Mucosa of stomach (tissue), 1 donor: ENCODE data around the gene APBB1IP.

Experiments
- H3K27me3 ChIP-seq: one replicate; pipeline ENCODE4 v1.7.0; 2013; ENCODE audit warnings: mild to moderate bottlenecking, low read length; ENCODE audit not compliant: control insufficient read depth, insufficient read depth
- H3K36me3 ChIP-seq: one replicate; pipeline ENCODE4 v1.7.0; 2013; ENCODE audit warnings: low read length; ENCODE audit not compliant: control insufficient read depth, insufficient read depth
- H3K4me1 ChIP-seq: one replicate; pipeline ENCODE4 v1.7.0; 2013; ENCODE audit warnings: mild to moderate bottlenecking, low read length; ENCODE audit not compliant: control insufficient read depth, insufficient read depth
- H3K4me3 ChIP-seq: one replicate; pipeline ENCODE4 v1.7.0; 2013; ENCODE audit warnings: low read length
- H3K9ac ChIP-seq: one replicate; pipeline ENCODE4 v1.7.0; 2013; ENCODE audit warnings: mild to moderate bottlenecking, low read length, moderate library complexity
- H3K9me3 ChIP-seq: one replicate; pipeline ENCODE4 v1.7.0; 2013; ENCODE audit warnings: mild to moderate bottlenecking, low read length, moderate library complexity; ENCODE audit not compliant: control insufficient read depth
- donor health status: Pancreatic carcinoma.

Gene APBB1IP

GRCh38 chr10:26423722-26424121 lies 14.4 kb upstream of the APBB1IP start:
- H3K27me3 ChIP-seq = no peaks in the 10 kb centered on the region

GRCh38 chr10:26430641-26431163 lies 7.4 kb upstream of the APBB1IP start:
- H3K4me3 ChIP-seq = no peak overlapping the region
- no peaks in the 10 kb centered on the region for H3K36me3 ChIP-seq
- H3K9ac ChIP-seq = no peak overlapping the region
- no peaks in the 10 kb centered on the region for H3K4me1 ChIP-seq
- H3K9me3 ChIP-seq = no peaks in the 10 kb centered on the region
- H3K27me3 ChIP-seq = no peaks in the 10 kb centered on the region

More at GRCh38 chr10:26423722-26424121, 14.4 kb upstream of the APBB1IP start:
- Histone ChIP-seq H3K4me1 (no peaks in the 10 kb centered on the region), H3K9ac (no peak overlapping the region), H3K9me3 (no peaks in the 10 kb centered on the region), H3K4me3 (no peak overlapping the region), H3K36me3 (no peaks in the 10 kb centered on the region)

- Histone ChIP-seq H3K4me3 (no peak overlapping the region), H3K36me3 (no peaks in the 10 kb centered on the region), H3K9ac (no peak overlapping the region), H3K4me1 (no peaks in the 10 kb centered on the region), H3K9me3 (no peaks in the 10 kb centered on the region), H3K27me3 (no peaks in the 10 kb centered on the region)
Measured at GRCh38 chr10:26432938-26433337, 5.2 kb upstream of the APBB1IP start.

GRCh38 chr10:26435852-26436251 lies 2.3 kb upstream of the APBB1IP start:
- Histone ChIP-seq H3K36me3 (no peaks in the 10 kb centered on the region), H3K27me3 (no peaks in the 10 kb centered on the region), H3K4me1 (no peaks in the 10 kb centered on the region), H3K9ac (no peak overlapping the region), H3K4me3 (no peak overlapping the region), H3K9me3 (no peaks in the 10 kb centered on the region)

- Histone ChIP-seq H3K9me3 (no peaks in the 10 kb centered on the region), H3K9ac (no peak overlapping the region), H3K4me1 (no peaks in the 10 kb centered on the region), H3K4me3 (no peak overlapping the region), H3K27me3 (no peaks in the 10 kb centered on the region), H3K36me3 (no peaks in the 10 kb centered on the region)
Measured at GRCh38 chr10:26436848-26437247, 1.3 kb upstream of the APBB1IP start.

GRCh38 chr10:26438534-26439341 lies 597 bp downstream of the APBB1IP start:
- Histone ChIP-seq H3K9me3 (no peaks in the 10 kb centered on the region), H3K27me3 (no peaks in the 10 kb centered on the region), H3K9ac (peak overlapping the region; percentile 64), H3K4me1 (no peaks in the 10 kb centered on the region), H3K4me3 (no peak overlapping the region), H3K36me3 (no peaks in the 10 kb centered on the region)

- H3K4me1 ChIP-seq = no peaks in the 10 kb centered on the region
- no peaks in the 10 kb centered on the region for H3K9me3 ChIP-seq
- H3K27me3 ChIP-seq = no peaks in the 10 kb centered on the region
- H3K36me3 ChIP-seq = no peaks in the 10 kb centered on the region
- H3K9ac ChIP-seq = no peak overlapping the region
- H3K4me3 ChIP-seq = no peak overlapping the region
Measured at GRCh38 chr10:26439406-26440087, 1.4 kb downstream of the APBB1IP start.

GRCh38 chr10:26440088-26440470 lies 1.9 kb downstream of the APBB1IP start:
- Histone ChIP-seq H3K36me3 (no peaks in the 10 kb centered on the region), H3K9ac (no peak overlapping the region), H3K4me3 (no peak overlapping the region), H3K4me1 (no peaks in the 10 kb centered on the region), H3K27me3 (no peaks in the 10 kb centered on the region), H3K9me3 (no peaks in the 10 kb centered on the region)

GRCh38 chr10:26441491-26442214 lies 3.5 kb downstream of the APBB1IP start:
- Histone ChIP-seq H3K27me3 (no peaks in the 10 kb centered on the region), H3K9ac (no peak overlapping the region), H3K36me3 (no peaks in the 10 kb centered on the region), H3K4me3 (no peak overlapping the region), H3K9me3 (no peaks in the 10 kb centered on the region), H3K4me1 (no peaks in the 10 kb centered on the region)

- H3K4me1 ChIP-seq = no peaks in the 10 kb centered on the region
- H3K4me3 ChIP-seq = no peak overlapping the region
- H3K36me3 ChIP-seq = no peaks in the 10 kb centered on the region
- H3K9me3 ChIP-seq = no peaks in the 10 kb centered on the region
- H3K9ac ChIP-seq = no peak overlapping the region
- H3K27me3 ChIP-seq = no peaks in the 10 kb centered on the region
Measured at GRCh38 chr10:26445411-26446031, 7.4 kb downstream of the APBB1IP start.

- Histone ChIP-seq H3K36me3 (no peaks in the 10 kb centered on the region), H3K4me3 (no peak overlapping the region), H3K27me3 (no peaks in the 10 kb centered on the region), H3K9me3 (no peaks in the 10 kb centered on the region), H3K9ac (no peak overlapping the region), H3K4me1 (no peaks in the 10 kb centered on the region)
Measured at GRCh38 chr10:26446258-26446657, 8.1 kb downstream of the APBB1IP start.
